ENCODE data around the gene MORN5.

The MORN5 gene

GRCh38 chr9:122144836-122145591 is 14.7 kb upstream of the MORN5 start:
- no peak for DNase-seq

GRCh38 chr9:122145592-122145863 is 14.2 kb upstream of the MORN5 start:
- DNase-seq: no peak

GRCh38 chr9:122151267-122151828 is 8.4 kb upstream of the MORN5 start:
- no peak for DNase-seq

- no peak for DNase-seq
Measured at GRCh38 chr9:122155796-122156195, 3.9 kb upstream of the MORN5 start.

GRCh38 chr9:122158202-122158601 is 1.5 kb upstream of the MORN5 start:
- no peak for DNase-seq

GRCh38 chr9:122159925-122160246 is 178 bp downstream of the MORN5 start:
- no peak for DNase-seq

- no peak for DNase-seq
Measured at GRCh38 chr9:122162415-122162814, 2.7 kb downstream of the MORN5 start.

- DNase-seq: no peak
Measured at GRCh38 chr9:122164286-122164685, 4.6 kb downstream of the MORN5 start.

GRCh38 chr9:122168356-122168755 is 8.6 kb downstream of the MORN5 start:
- DNase-seq: no peak

GRCh38 chr9:122172131-122172530 is 12.4 kb downstream of the MORN5 start:
- no peak for DNase-seq

- DNase-seq: no peak
Measured at GRCh38 chr9:122173670-122174069, 14.0 kb downstream of the MORN5 start.

GRCh38 chr9:122176916-122177315 is 17.2 kb downstream of the MORN5 start:
- DNase-seq: no peak

GRCh38 chr9:122179054-122179689 is 19.5 kb downstream of the MORN5 start:
- no peak for DNase-seq

- DNase-seq: no peak
Measured at GRCh38 chr9:122179690-122180074, 20.0 kb downstream of the MORN5 start.

- DNase-seq: no peak
Measured at GRCh38 chr9:122180633-122181032, 20.9 kb downstream of the MORN5 start.

GRCh38 chr9:122183501-122183900 is 23.8 kb downstream of the MORN5 start:
- DNase-seq: no peak

- DNase-seq: no peak
Measured at GRCh38 chr9:122184551-122184950, 24.8 kb downstream of the MORN5 start.

GRCh38 chr9:122186301-122186700 is 26.6 kb downstream of the MORN5 start:
- no peak for DNase-seq

GRCh38 chr9:122186777-122187470 is 27.2 kb downstream of the MORN5 start:
- DNase-seq: no peak

GRCh38 chr9:122188369-122188768 is 28.7 kb downstream of the MORN5 start:
- DNase-seq: no peak

GRCh38 chr9:122190597-122191381 is 31.1 kb downstream of the MORN5 start:
- DNase-seq: peak; percentile 34

- no peak for DNase-seq
Measured at GRCh38 chr9:122191584-122191983, 31.9 kb downstream of the MORN5 start.

- no peak for DNase-seq
Measured at GRCh38 chr9:122192261-122192875, 32.7 kb downstream of the MORN5 start.
